ENCODE results near the gene CLSTN3.

The CLSTN3 gene

GRCh38 chr12:7156259-7157197 lies 26.4 kb downstream of the CLSTN3 start:
- Mint-ChIP-seq H3K27me3 (ENCODE audit: low read depth) (peaks cover 2% of the 10 kb centered on the region), H3K4me3 (no peak overlapping the region), H3K27ac (no peak overlapping the region), H3K36me3 (ENCODE audit: low read depth) (peaks cover 21% of the 10 kb centered on the region), H3K9me3 (no peaks in the 10 kb centered on the region), H3K4me1 (no peaks in the 10 kb centered on the region)
- no peak for TF ChIP-seq CTCF (IDR thresholded peaks at IDR 0.05; ENCODE audit: unreplicated experiment in 3 of 3)

GRCh38 chr12:7157391-7157790 lies 27.2 kb downstream of the CLSTN3 start:
- Mint-ChIP-seq H3K27me3 (ENCODE audit: low read depth) (peaks cover 11% of the 10 kb centered on the region), H3K4me1 (no peaks in the 10 kb centered on the region), H3K36me3 (ENCODE audit: low read depth) (peaks cover 21% of the 10 kb centered on the region), H3K27ac (no peak overlapping the region), H3K4me3 (no peak overlapping the region), H3K9me3 (no peaks in the 10 kb centered on the region)
- TF ChIP-seq CTCF (IDR thresholded peaks at IDR 0.05; ENCODE audit: unreplicated experiment in 3 of 3) = no peak

GRCh38 chr12:7158781-7159609 lies 28.8 kb downstream of the CLSTN3 start:
- H3K4me1 Mint-ChIP-seq = no peaks in the 10 kb centered on the region
- peaks cover 22% of the 10 kb centered on the region for H3K27me3 Mint-ChIP-seq (ENCODE audit: low read depth)
- no peaks in the 10 kb centered on the region for H3K9me3 Mint-ChIP-seq
- no peak overlapping the region for H3K27ac Mint-ChIP-seq
- H3K4me3 Mint-ChIP-seq = no peak overlapping the region
- H3K36me3 Mint-ChIP-seq (ENCODE audit: low read depth) = peaks cover 19% of the 10 kb centered on the region
- TF ChIP-seq CTCF (IDR thresholded peaks at IDR 0.05; ENCODE audit: unreplicated experiment in 3 of 3) = no peak

DNA sequence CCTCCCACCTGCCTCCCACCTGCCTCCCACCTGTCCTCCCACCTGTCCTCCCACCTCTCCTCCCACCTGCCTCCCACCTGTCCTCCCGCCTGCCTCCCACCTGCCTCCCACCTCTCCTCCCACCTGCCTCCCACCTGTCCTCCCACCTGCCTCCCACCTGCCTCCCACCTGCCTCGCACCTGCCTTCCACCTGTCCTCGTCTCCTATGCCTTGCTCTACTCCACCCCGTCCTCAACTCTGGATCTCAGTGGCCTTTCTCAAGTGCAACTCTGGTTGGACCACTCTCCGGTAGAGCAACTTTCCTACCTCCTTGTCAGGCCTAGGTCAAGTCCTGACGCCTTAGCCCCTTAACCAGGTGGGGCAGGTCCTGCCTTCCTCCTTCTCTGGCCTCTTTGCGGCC lies 30.0 kb downstream of the CLSTN3 start:
- peaks cover 22% of the 10 kb centered on the region for H3K27me3 Mint-ChIP-seq (ENCODE audit: low read depth)
- H3K4me1 Mint-ChIP-seq = no peaks in the 10 kb centered on the region
- H3K36me3 Mint-ChIP-seq (ENCODE audit: low read depth) = peaks cover 11% of the 10 kb centered on the region
- no peak overlapping the region for H3K27ac Mint-ChIP-seq
- peaks cover 5% of the 10 kb centered on the region for H3K9me3 Mint-ChIP-seq
- H3K4me3 Mint-ChIP-seq = no peak overlapping the region
- TF ChIP-seq CTCF (IDR thresholded peaks at IDR 0.05; ENCODE audit: unreplicated experiment in 3 of 3) = no peak

GRCh38 chr12:7161327-7161726 lies 31.2 kb downstream of the CLSTN3 start:
- H3K4me1 Mint-ChIP-seq = no peaks in the 10 kb centered on the region
- H3K9me3 Mint-ChIP-seq = peaks cover 9% of the 10 kb centered on the region
- H3K4me3 Mint-ChIP-seq = no peak overlapping the region
- H3K36me3 Mint-ChIP-seq (ENCODE audit: low read depth) = peaks cover 5% of the 10 kb centered on the region
- no peak overlapping the region for H3K27ac Mint-ChIP-seq
- TF ChIP-seq CTCF (IDR thresholded peaks at IDR 0.05; ENCODE audit: unreplicated experiment in 3 of 3) = no peak
- peaks cover 22% of the 10 kb centered on the region for H3K27me3 Mint-ChIP-seq (ENCODE audit: low read depth)
